Left lung (tissue), 10 donors: Measurements from ENCODE around the gene PSPC1. TPM values are rescaled to one million over a fixed set of nuclear protein-coding genes. Genes with fewer than 3 reads are reported as not detected.

Experiments used
- ATAC-seq: fragments of 200-7000 bp; cut with Tn5 transposase; one replicate; pipeline ENCODE4 v1.9.1; 2020; ENCODE audit warnings: moderate library complexity
- DNase-seq, 4 donors: peaks; one replicate each; pipeline ENCODE4 v3.0.0-alpha.2; 2013 to 2020
- H3K27ac ChIP-seq, 2 donors: fragments of 200-600 bp; sonication (generic) in 1 of 2; one replicate each; pipeline versions ENCODE4 v1.5.0 to v1.8.0; 2020 to 2021
- H3K27me3 ChIP-seq, 2 donors: fragments of 200-600 bp; sonication (generic) in 1 of 2; one replicate each; pipeline versions ENCODE4 v1.5.0 to v1.8.0; 2020 to 2021
- H3K36me3 ChIP-seq, 2 donors: fragments of 200-600 bp; sonication (generic) in 1 of 2; one replicate each; pipeline versions ENCODE4 v1.5.0 to v1.8.0; 2020 to 2021
- H3K4me1 ChIP-seq, 2 donors: fragments of 200-600 bp; one replicate each; pipeline ENCODE4 v1.8.0; 2021
- H3K4me3 ChIP-seq, 2 donors: fragments of 200-600 bp; sonication (generic) in 1 of 2; one replicate each; pipeline versions ENCODE4 v1.5.0 to v1.8.0; 2020 to 2021; ENCODE audit warnings: mild to moderate bottlenecking in 1 of 2
- H3K9me3 ChIP-seq, 2 donors: fragments of 200-600 bp; sonication (generic) in 1 of 2; one replicate each; pipeline versions ENCODE4 v1.5.0 to v1.8.0; 2020 to 2021
- CTCF ChIP-seq, 2 donors: fragments of 200-600 bp; sonication (generic) in 1 of 2; IDR thresholded peaks; one replicate each; pipeline versions ENCODE4 v1.5.0 to v1.8.0; 2021; ENCODE audit warnings: antibody characterized with exemption in 2 of 2
- intact Hi-C, 2 donors: fragments of 100-400 bp; cut with DNase I; formaldehyde crosslinking; loops; one replicate each; pipeline versions ENCODE4 v1.11.2 to v1.14.2; 2022
- polyA plus RNA-seq, 6 donors: library from polyadenylated mRNA; unstranded; fragments of 120-200 nt; gene quantifications; one replicate each; pipeline ENCODE4 v1.2.1, GENCODE V29; 2013; ENCODE audit not compliant: insufficient read length in 6 of 6
- total RNA-seq, 2 donors: library from RNA; stranded (reverse); fragmentation: NEBNext Ultra II Directional; extraction: Animal tissue kit (Norgen Biotek cat#: 25700); gene quantifications; one replicate each; pipeline ENCODE4 v1.2.1, GENCODE V29; 2021
- donor health status: DM: no; HTN: yes; CAD: no.
- donor health status: DM: no; HTN: no; CAD: no.

PSPC1 gene
- total and polyA plus RNA-seq, 8 donors: 34.8 to 86.2 (median 76.1) TPM

- no peak overlapping the region for H3K27ac ChIP-seq
- H3K9me3 ChIP-seq: no peaks in the 10 kb centered on the region
- no peaks in the 10 kb centered on the region for H3K4me1 ChIP-seq
- no peaks in the 10 kb centered on the region for H3K27me3 ChIP-seq
- intact Hi-C loops: no loop called here
- ATAC-seq (no peak), DNase-seq (no peak)
- no peak for TF ChIP-seq CTCF (IDR thresholded peaks at IDR 0.05)
- no peaks in the 10 kb centered on the region for H3K36me3 ChIP-seq
- no peak overlapping the region for H3K4me3 ChIP-seq
These were observed 23.0 kb upstream of the PSPC1 start for GRCh38 chr13:19805765-19806164.

DNA sequence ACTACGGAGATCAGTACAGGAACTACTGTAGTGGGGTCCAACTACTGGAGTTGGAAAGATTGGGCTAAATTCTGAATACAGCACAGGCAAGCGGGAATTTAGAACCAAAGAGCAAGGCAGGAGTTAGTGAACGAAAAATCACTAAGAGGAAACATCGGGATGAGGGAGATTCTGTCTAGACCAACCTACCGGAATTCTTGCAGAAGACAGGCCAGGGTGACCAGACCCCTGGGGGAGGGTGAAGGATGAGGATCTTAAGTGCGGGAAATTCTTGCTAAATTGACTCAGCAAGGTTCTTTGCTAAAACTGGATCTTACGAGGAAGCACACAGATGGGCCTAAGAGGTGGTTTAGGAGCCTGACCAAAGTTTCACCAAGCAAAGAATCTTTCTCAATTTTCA is 13.2 kb upstream of the PSPC1 start:
- no peak for TF ChIP-seq CTCF (IDR thresholded peaks at IDR 0.05)
- H3K4me1 ChIP-seq: peaks cover 4 to 22% of the 10 kb centered on the region in 2 donors
- H3K9me3 ChIP-seq: no peaks in the 10 kb centered on the region
- intact Hi-C loops: no loop called here
- no peak for DNase-seq
- H3K36me3 ChIP-seq: no peaks in the 10 kb centered on the region
- H3K27ac ChIP-seq: peak overlapping the region in 1 of 2 donors; percentile 25
- ATAC-seq: no peak
- no peaks in the 10 kb centered on the region for H3K27me3 ChIP-seq
- no peak overlapping the region for H3K4me3 ChIP-seq

DNA sequence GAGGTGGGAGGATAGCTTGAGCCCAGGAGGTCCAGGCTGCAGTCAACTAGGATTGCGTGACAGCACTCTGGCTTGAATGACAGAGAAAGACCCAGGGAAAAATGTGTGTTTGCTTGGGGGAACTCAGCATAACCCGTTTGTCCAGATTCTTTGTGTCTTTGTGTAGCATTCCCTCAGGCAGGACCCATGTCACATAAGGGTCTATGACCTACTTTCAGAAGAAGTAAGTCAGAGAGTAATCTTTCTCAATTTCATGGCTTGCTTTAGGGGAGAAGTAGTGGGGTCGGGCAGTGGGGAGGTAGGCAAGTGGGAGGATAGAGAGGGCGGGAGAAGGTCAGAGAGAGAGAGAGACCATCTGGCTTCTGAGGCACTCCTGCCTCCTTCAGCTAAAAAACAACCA is 11.9 kb upstream of the PSPC1 start:
- Histone ChIP-seq H3K4me1 (peaks cover 4 to 27% of the 10 kb centered on the region in 2 donors), H3K36me3 (no peaks in the 10 kb centered on the region), H3K27ac (peak overlapping the region in 1 of 2 donors; percentile 66), H3K9me3 (no peaks in the 10 kb centered on the region), H3K27me3 (no peaks in the 10 kb centered on the region), H3K4me3 (no peak overlapping the region)
- peak; percentile 85 for ATAC-seq
- peak in 2 of 4 donors; percentile 29 to 76 for DNase-seq
- TF ChIP-seq CTCF (IDR thresholded peaks at IDR 0.05): no peak
- intact Hi-C loops: no loop called here

GRCh38 chr13:19791953-19792537 is 9.3 kb upstream of the PSPC1 start:
- Histone ChIP-seq H3K9me3 (no peaks in the 10 kb centered on the region), H3K4me3 (no peak overlapping the region), H3K4me1 (peaks cover 4 to 27% of the 10 kb centered on the region in 2 donors), H3K27ac (no peak overlapping the region), H3K27me3 (no peaks in the 10 kb centered on the region), H3K36me3 (no peaks in the 10 kb centered on the region)
- DNase-seq (no peak), ATAC-seq (no peak)
- intact Hi-C loops: no loop called here
- TF ChIP-seq CTCF (IDR thresholded peaks at IDR 0.05): no peak

- ATAC-seq: peak; percentile 71
- TF ChIP-seq CTCF (IDR thresholded peaks at IDR 0.05): no peak
- Histone ChIP-seq H3K27ac (peak overlapping the region; percentile 96 to 98), H3K4me3 (peak overlapping the region; percentile 84 to 91), H3K36me3 (no peaks in the 10 kb centered on the region), H3K27me3 (no peaks in the 10 kb centered on the region), H3K4me1 (peaks cover 9 to 12% of the 10 kb centered on the region in 2 donors), H3K9me3 (no peaks in the 10 kb centered on the region)
- intact Hi-C loops: no loop called here
- DNase-seq: peak; percentile 48 to 93 (median 61)
These were observed 557 bp downstream of the PSPC1 start for GRCh38 chr13:19782049-19782726.
